Mesothelial cell of epicardium (in vitro differentiated cells): Measurements from ENCODE around the gene SLC7A10. TPM values are rescaled to one million over a fixed set of nuclear protein-coding genes. Genes with fewer than 3 reads are reported as not detected.

Experiments
- DNase-seq, 2 experiments: peaks; one replicate each; pipeline ENCODE4 v3.0.0; 2021; ENCODE audit warnings: low spot score in 2 of 2; ENCODE audit not compliant: unreplicated experiment in 2 of 2
- H3K27ac Mint-ChIP-seq: 2 replicates; pipeline ENCODE4 v1.8.0; 2021; ENCODE audit warnings: mixed read lengths
- H3K27me3 Mint-ChIP-seq: 2 replicates; pipeline ENCODE4 v1.8.0; 2021; ENCODE audit warnings: low read depth, mixed read lengths
- H3K36me3 Mint-ChIP-seq: 2 replicates; pipeline ENCODE4 v1.8.0; 2021; ENCODE audit warnings: mixed read lengths
- H3K4me1 Mint-ChIP-seq: 2 replicates; pipeline ENCODE4 v1.8.0; 2021; ENCODE audit warnings: mixed read lengths
- H3K4me3 Mint-ChIP-seq: 2 replicates; pipeline ENCODE4 v1.8.0; 2021; ENCODE audit warnings: mild to moderate bottlenecking, moderate library complexity, mixed read lengths
- H3K9me3 Mint-ChIP-seq: 2 replicates; pipeline ENCODE4 v1.8.0; 2021; ENCODE audit warnings: mixed read lengths
- total RNA-seq: library from RNA; stranded (reverse); gene quantifications from 3 replicates; pipeline ENCODE4 v1.2.1, GENCODE V29; 2021
- TF ChIP-seq, protein P1 (sequence below): fragments of 200-600 bp; sonication (generic); IDR thresholded peaks from one replicate; pipeline ENCODE4 v1.5.0; 2021; ENCODE audit warnings: antibody characterized with exemption; ENCODE audit not compliant: unreplicated experiment

The SLC7A10 gene
- total RNA-seq, 1 donor from 2014 or later: 0.92 TPM

- H3K27ac Mint-ChIP-seq: no peak overlapping the region
- peaks cover 5% of the 10 kb centered on the region for H3K27me3 Mint-ChIP-seq
- DNase-seq: no peak
- H3K4me3 Mint-ChIP-seq: no peak overlapping the region
- no peaks in the 10 kb centered on the region for H3K4me1 Mint-ChIP-seq
- no peaks in the 10 kb centered on the region for H3K36me3 Mint-ChIP-seq
- H3K9me3 Mint-ChIP-seq: no peaks in the 10 kb centered on the region
- TF ChIP-seq, protein P1, sequence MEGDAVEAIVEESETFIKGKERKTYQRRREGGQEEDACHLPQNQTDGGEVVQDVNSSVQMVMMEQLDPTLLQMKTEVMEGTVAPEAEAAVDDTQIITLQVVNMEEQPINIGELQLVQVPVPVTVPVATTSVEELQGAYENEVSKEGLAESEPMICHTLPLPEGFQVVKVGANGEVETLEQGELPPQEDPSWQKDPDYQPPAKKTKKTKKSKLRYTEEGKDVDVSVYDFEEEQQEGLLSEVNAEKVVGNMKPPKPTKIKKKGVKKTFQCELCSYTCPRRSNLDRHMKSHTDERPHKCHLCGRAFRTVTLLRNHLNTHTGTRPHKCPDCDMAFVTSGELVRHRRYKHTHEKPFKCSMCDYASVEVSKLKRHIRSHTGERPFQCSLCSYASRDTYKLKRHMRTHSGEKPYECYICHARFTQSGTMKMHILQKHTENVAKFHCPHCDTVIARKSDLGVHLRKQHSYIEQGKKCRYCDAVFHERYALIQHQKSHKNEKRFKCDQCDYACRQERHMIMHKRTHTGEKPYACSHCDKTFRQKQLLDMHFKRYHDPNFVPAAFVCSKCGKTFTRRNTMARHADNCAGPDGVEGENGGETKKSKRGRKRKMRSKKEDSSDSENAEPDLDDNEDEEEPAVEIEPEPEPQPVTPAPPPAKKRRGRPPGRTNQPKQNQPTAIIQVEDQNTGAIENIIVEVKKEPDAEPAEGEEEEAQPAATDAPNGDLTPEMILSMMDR: no peak
Measured at GRCh38 chr19:33240181-33240771, 14.6 kb upstream of the SLC7A10 start.

GRCh38 chr19:33239223-33239975 is 13.7 kb upstream of the SLC7A10 start:
- TF ChIP-seq, protein P1: no peak
- Mint-ChIP-seq H3K4me3 (no peak overlapping the region), H3K36me3 (no peaks in the 10 kb centered on the region), H3K27ac (no peak overlapping the region), H3K4me1 (no peaks in the 10 kb centered on the region), H3K27me3 (peaks cover 10% of the 10 kb centered on the region), H3K9me3 (no peaks in the 10 kb centered on the region)
- DNase-seq: no peak

DNA sequence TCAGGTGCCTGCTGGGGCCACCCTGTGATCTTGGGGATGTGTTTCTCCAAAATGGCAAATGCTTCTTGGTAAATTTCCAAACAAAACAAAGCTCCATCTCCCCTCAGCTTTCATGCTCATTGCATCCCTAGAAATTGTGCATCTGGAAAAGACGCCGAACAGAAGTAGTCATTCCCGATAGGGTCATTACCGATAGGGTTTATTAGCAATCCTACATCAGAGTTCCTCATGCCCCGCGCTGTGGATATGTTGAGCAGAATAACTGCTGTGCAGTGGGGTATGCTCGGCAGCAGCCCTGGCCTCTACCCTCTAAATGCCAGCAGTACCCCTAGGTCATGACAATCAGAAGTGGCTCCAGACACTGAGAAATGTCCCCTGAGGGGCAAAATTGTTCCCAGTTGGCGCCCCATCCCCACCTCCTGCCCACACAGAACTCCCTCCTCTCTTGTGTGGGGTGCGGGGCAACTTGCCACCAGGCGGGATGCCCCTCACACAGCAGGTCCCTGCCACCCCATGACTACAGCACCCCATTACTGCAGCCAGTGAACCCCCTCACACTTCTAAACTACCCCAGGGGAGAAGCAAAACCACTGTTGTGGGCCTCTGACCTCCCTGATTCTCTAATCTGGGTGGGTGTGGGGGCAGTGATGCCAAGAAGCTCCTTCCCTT is 13.0 kb upstream of the SLC7A10 start:
- Mint-ChIP-seq H3K9me3 (no peaks in the 10 kb centered on the region), H3K36me3 (no peaks in the 10 kb centered on the region), H3K27me3 (peaks cover 9% of the 10 kb centered on the region), H3K27ac (no peak overlapping the region), H3K4me1 (no peaks in the 10 kb centered on the region), H3K4me3 (no peak overlapping the region)
- TF ChIP-seq, protein P1: no peak
- DNase-seq: no peak

DNA sequence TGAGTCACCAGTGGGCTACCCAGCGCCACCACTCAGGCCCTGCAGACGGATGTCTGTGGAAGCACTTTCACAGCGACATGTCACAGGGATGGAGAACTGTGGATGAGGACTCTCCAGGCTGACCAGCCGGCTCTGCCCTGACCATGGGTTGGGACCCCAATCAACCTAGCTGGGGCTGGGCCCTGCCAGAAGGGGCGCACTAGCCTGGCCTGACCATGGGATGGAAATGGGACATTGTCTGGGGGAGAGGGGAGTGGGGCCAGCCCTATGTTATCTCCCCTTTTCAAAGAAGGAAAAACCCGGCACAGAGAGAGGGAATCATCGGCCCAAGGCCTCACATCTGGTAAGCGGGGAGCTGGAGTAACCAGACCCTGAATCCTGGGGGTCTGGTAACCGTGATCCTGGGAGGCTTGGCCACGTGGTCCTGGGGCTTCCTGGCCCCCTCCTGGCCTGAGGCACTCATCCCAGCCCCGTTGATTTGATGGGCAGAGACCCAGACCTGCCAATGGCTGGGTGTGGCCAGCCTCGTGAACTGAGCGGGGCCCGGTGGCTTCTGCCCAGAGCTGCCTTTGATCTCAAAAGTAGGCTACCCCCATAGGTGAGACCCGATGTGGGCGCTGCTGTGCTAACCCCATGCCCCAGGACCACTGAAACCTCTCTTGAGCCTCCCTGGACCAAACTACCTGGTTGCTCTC is 11.2 kb upstream of the SLC7A10 start:
- no peak overlapping the region for H3K4me3 Mint-ChIP-seq
- no peak overlapping the region for H3K27ac Mint-ChIP-seq
- H3K9me3 Mint-ChIP-seq: no peaks in the 10 kb centered on the region
- no peaks in the 10 kb centered on the region for H3K4me1 Mint-ChIP-seq
- TF ChIP-seq, protein P1: no peak
- H3K36me3 Mint-ChIP-seq: no peaks in the 10 kb centered on the region
- H3K27me3 Mint-ChIP-seq: peaks cover 7% of the 10 kb centered on the region
- DNase-seq: no peak

DNA sequence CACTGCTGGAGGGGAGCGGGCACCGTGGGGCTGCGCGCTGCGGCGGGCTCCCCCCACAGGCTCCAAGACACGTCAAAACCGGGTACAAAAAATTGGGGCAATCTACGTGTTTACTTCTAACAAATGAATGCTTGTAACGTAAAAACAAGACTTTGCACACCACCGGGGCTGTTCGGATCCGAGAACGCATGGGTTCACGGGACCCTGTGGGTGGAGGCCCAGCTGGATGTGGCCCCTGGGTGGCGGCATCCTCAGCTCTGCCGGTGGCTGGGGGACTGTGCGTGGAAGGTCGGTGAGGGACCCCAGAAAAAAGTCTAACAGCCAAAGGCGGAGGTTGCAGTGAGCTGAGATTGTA is 10.3 kb upstream of the SLC7A10 start:
- no peak overlapping the region for H3K4me3 Mint-ChIP-seq
- H3K4me1 Mint-ChIP-seq: no peaks in the 10 kb centered on the region
- H3K27ac Mint-ChIP-seq: no peak overlapping the region
- TF ChIP-seq, protein P1: no peak
- no peak for DNase-seq
- peaks cover 11% of the 10 kb centered on the region for H3K27me3 Mint-ChIP-seq
- H3K9me3 Mint-ChIP-seq: no peaks in the 10 kb centered on the region
- no peaks in the 10 kb centered on the region for H3K36me3 Mint-ChIP-seq
